ENCODE data around the gene THRB. TPM values are rescaled to one million over a fixed set of nuclear protein-coding genes. Genes with fewer than 3 reads are reported as not detected.

Gene THRB
- total and polyA plus RNA-seq, 8 donors = 10.1 to 18.6 (median 15.1) TPM

GRCh38 chr3:24237971-24238706 lies 256.5 kb downstream of the THRB start:
- Histone ChIP-seq H3K4me1 (peaks cover 0 to 6% of the 10 kb centered on the region in 2 donors), H3K4me3 (no peak overlapping the region), H3K9me3 (no peaks in the 10 kb centered on the region), H3K27me3 (no peaks in the 10 kb centered on the region), H3K36me3 (no peaks in the 10 kb centered on the region), H3K27ac (no peak overlapping the region)
- peak in 1 of 2 donors; percentile 32 for TF ChIP-seq CTCF (IDR thresholded peaks at IDR 0.05)
- peak; percentile 94 for ATAC-seq
- intact Hi-C loops (cut with DNase I) = loop anchor here in 1 of 2 donors (10.0 kb wide), 1 partner anchor 243 kb away; no protein-coding TSS in a partner anchor
- peak in 1 of 4 donors; percentile 72 for DNase-seq

GRCh38 chr3:24235121-24235520 lies 259.5 kb downstream of the THRB start:
- Histone ChIP-seq H3K4me3 (no peak overlapping the region), H3K27ac (no peak overlapping the region), H3K4me1 (no peaks in the 10 kb centered on the region), H3K27me3 (no peaks in the 10 kb centered on the region), H3K9me3 (no peaks in the 10 kb centered on the region), H3K36me3 (no peaks in the 10 kb centered on the region)
- DNase-seq (no peak), ATAC-seq (no peak)
- intact Hi-C loops (cut with DNase I) = loop anchor here in 1 of 2 donors (10.0 kb wide), 1 partner anchor 240 kb away; no protein-coding TSS in a partner anchor
- no peak for TF ChIP-seq CTCF (IDR thresholded peaks at IDR 0.05)

- TF ChIP-seq CTCF (IDR thresholded peaks at IDR 0.05) = no peak
- H3K4me1 ChIP-seq = no peaks in the 10 kb centered on the region
- H3K27me3 ChIP-seq = no peaks in the 10 kb centered on the region
- no peaks in the 10 kb centered on the region for H3K36me3 ChIP-seq
- no peaks in the 10 kb centered on the region for H3K9me3 ChIP-seq
- H3K27ac ChIP-seq = no peak overlapping the region
- DNase-seq (no peak), ATAC-seq (no peak)
- no peak overlapping the region for H3K4me3 ChIP-seq
- intact Hi-C loops (cut with DNase I) = loop anchor here in 1 of 2 donors (10.0 kb wide), 1 partner anchor 238 kb away; no protein-coding TSS in a partner anchor
Observed at GRCh38 chr3:24232784-24233183, 261.9 kb downstream of the THRB start.

GRCh38 chr3:24229468-24230221 lies 265.0 kb downstream of the THRB start:
- intact Hi-C loops (cut with DNase I) = loop anchor here in 1 of 2 donors (10.0 kb wide), 1 partner anchor 235 kb away; no protein-coding TSS in a partner anchor
- no peak overlapping the region for H3K4me3 ChIP-seq
- DNase-seq = no peak

More at GRCh38 chr3:24229468-24230221, 265.0 kb downstream of the THRB start:
- Histone ChIP-seq H3K27ac (no peak overlapping the region), H3K4me1 (peaks cover 0 to 3% of the 10 kb centered on the region in 2 donors), H3K27me3 (no peaks in the 10 kb centered on the region), H3K36me3 (no peaks in the 10 kb centered on the region), H3K9me3 (no peaks in the 10 kb centered on the region)
- ATAC-seq = no peak
- no peak for TF ChIP-seq CTCF (IDR thresholded peaks at IDR 0.05)

Measured in left lung (tissue), 10 donors.